Testis (tissue), 3 donors: Measurements from ENCODE around the gene RERE. TPM values are rescaled to one million over a fixed set of nuclear protein-coding genes. Genes with fewer than 3 reads are reported as not detected.
"Not testable (repeated sequence)": the region's sequence is repeated elsewhere in the genome, so short reads cannot be mapped to it uniquely, and the experiment has no call there.

Experiments used
- DNase-seq: peaks from one replicate; pipeline ENCODE4 v3.0.0-alpha.2; 2019
- H3K27ac ChIP-seq, 2 donors: fragments of 200-600 bp; sonication (generic); one replicate each; pipeline ENCODE4 v1.5.1; 2019
- H3K27me3 ChIP-seq: fragments of 200-600 bp; sonication (generic); one replicate; pipeline ENCODE4 v1.5.1; 2019
- H3K36me3 ChIP-seq: fragments of 200-600 bp; sonication (generic); one replicate; pipeline ENCODE4 v1.5.1; 2017; ENCODE audit warnings: low read depth; ENCODE audit errors: missing control alignments
- H3K4me1 ChIP-seq: fragments of 200-600 bp; sonication (generic); one replicate; pipeline ENCODE4 v1.5.1; 2019
- H3K4me3 ChIP-seq, 2 donors: fragments of 200-600 bp; sonication (generic); one replicate each; pipeline ENCODE4 v1.5.1; 2017 to 2019
- H3K9me3 ChIP-seq: fragments of 200-600 bp; sonication (generic); one replicate; pipeline ENCODE4 v1.5.1; 2017
- CTCF ChIP-seq, 3 experiments: fragments of 450-650 bp in 2 of 3; fragments of 200-600 bp in 1 of 3; sonication (generic) in 1 of 3; IDR thresholded peaks; one replicate each; pipeline ENCODE4 v1.5.1; 2016 to 2019; ENCODE audit warnings: antibody characterized with exemption in 3 of 3, mild to moderate bottlenecking in 2 of 3, moderate library complexity in 1 of 3
- POLR2A ChIP-seq: fragments of 450-650 bp; IDR thresholded peaks from one replicate; pipeline ENCODE4 v1.6.1; 2017; ENCODE audit warnings: antibody characterized with exemption, mild to moderate bottlenecking, moderate library complexity
- WGBS, 2 donors: methylation state at CpG; one replicate each; pipeline ENCODE4 v1.1.5; 2018; 5-methylcytosine and 5-hydroxymethylcytosine counted together
- intact Hi-C: fragments of 100-400 bp; cut with DNase I; formaldehyde crosslinking; loops from one replicate; pipeline ENCODE4 v1.15.1; 2023; ENCODE audit warnings: low total_unique reads
- polyA plus RNA-seq: library from polyadenylated mRNA; stranded (reverse); fragments of 350-450 nt; fragmentation: Illumina TruSeq; extraction: RNeasy Lipid Tissue Mini Kit (QIAGEN cat#74804); gene quantifications from one replicate; pipeline ENCODE4 v1.2.3, GENCODE V29; 2014; ENCODE audit warnings: low read depth, low replicate concordance; ENCODE audit not compliant: insufficient read depth
- total RNA-seq, 2 donors: library from RNA; depleted of rRNA; stranded (reverse); fragments of >200 nt; gene quantifications; one replicate each; pipeline ENCODE4 v1.2.3, GENCODE V29; 2016

RERE gene
- total and polyA plus RNA-seq, 3 donors from 2014 or later, result 90.8 to 229 (median 203) TPM

GRCh38 chr1:8384088-8384487, 433.4 kb downstream of the RERE start:
- Histone ChIP-seq H3K4me3 (no peak overlapping the region), H3K36me3 (no peaks in the 10 kb centered on the region), H3K27me3 (no peaks in the 10 kb centered on the region), H3K4me1 (peaks cover 50% of the 10 kb centered on the region), H3K27ac (peak overlapping the region in 1 of 2 donors; percentile 37), H3K9me3 (no peaks in the 10 kb centered on the region)
- DNase-seq, result no peak
- intact Hi-C loops, result no loop called here
- TF ChIP-seq CTCF (IDR thresholded peaks at IDR 0.05), result no peak
- TF ChIP-seq POLR2A, result no peak
- WGBS, 2 donors, result 54 to 69% methylated on average over 6 of the region's 6 CpGs

- intact Hi-C loops, result no loop called here
- no peaks in the 10 kb centered on the region for H3K36me3 ChIP-seq
Measured at GRCh38 chr1:8382608-8383505, 434.6 kb downstream of the RERE start.

GRCh38 chr1:8382051-8382505, 435.4 kb downstream of the RERE start:
- H3K9me3 ChIP-seq, result no peaks in the 10 kb centered on the region
- no peaks in the 10 kb centered on the region for H3K27me3 ChIP-seq
- no peak for DNase-seq
- intact Hi-C loops, result no loop called here
- no peaks in the 10 kb centered on the region for H3K36me3 ChIP-seq
- 73 to 81% methylated on average over 8 to 9 of the region's 9 CpGs for WGBS, 2 donors
- H3K27ac ChIP-seq, result peak overlapping the region in 1 of 2 donors; percentile 37
- H3K4me1 ChIP-seq, result peaks cover 66% of the 10 kb centered on the region
- TF ChIP-seq POLR2A, result no peak
- no peak for TF ChIP-seq CTCF (IDR thresholded peaks at IDR 0.05)
- no peak overlapping the region for H3K4me3 ChIP-seq

More at GRCh38 chr1:8382608-8383505, 434.6 kb downstream of the RERE start:
- Histone ChIP-seq H3K4me1 (peaks cover 62% of the 10 kb centered on the region), H3K27ac (peak overlapping the region in 1 of 2 donors; percentile 37), H3K9me3 (no peaks in the 10 kb centered on the region), H3K4me3 (no peak overlapping the region), H3K27me3 (no peaks in the 10 kb centered on the region)
- TF ChIP-seq CTCF (IDR thresholded peaks at IDR 0.05), result no peak
- no peak for TF ChIP-seq POLR2A
- WGBS, 2 donors, result 52 to 55% methylated on average over 15 of the region's 15 CpGs
- no peak for DNase-seq

- intact Hi-C loops, result no loop called here
- no peak overlapping the region for H3K27ac ChIP-seq
- peaks cover 63% of the 10 kb centered on the region for H3K4me1 ChIP-seq
Measured at GRCh38 chr1:8381618-8382017, 435.8 kb downstream of the RERE start.

GRCh38 chr1:8380310-8380709, 437.1 kb downstream of the RERE start:
- H3K4me3 ChIP-seq, H3K36me3 ChIP-seq, H3K9me3 ChIP-seq, DNase-seq, H3K27me3 ChIP-seq, intact Hi-C loops: not testable (repeated sequence)
- H3K4me1 ChIP-seq, result peaks cover 55% of the 10 kb centered on the region
- WGBS, 2 donors, result 83 to 95% methylated on average over 6 of the region's 6 CpGs
- H3K27ac ChIP-seq, result peak overlapping the region in 1 of 2 donors; percentile 81

More at GRCh38 chr1:8381618-8382017, 435.8 kb downstream of the RERE start:
- DNase-seq, result no peak
- H3K27me3 ChIP-seq, result no peaks in the 10 kb centered on the region
- no peak overlapping the region for H3K4me3 ChIP-seq
- H3K9me3 ChIP-seq, result no peaks in the 10 kb centered on the region
- TF ChIP-seq POLR2A, result no peak
- TF ChIP-seq CTCF (IDR thresholded peaks at IDR 0.05), result no peak
- 61% methylated on average over 8 of the region's 8 CpGs for WGBS, 2 donors
- no peaks in the 10 kb centered on the region for H3K36me3 ChIP-seq
